SHP77 treated with DMSO at 0.1 percent for 48 hours (cell line): Measurements from ENCODE around the gene RAPGEF4.
"Not testable (repeated sequence)": the region's sequence is repeated elsewhere in the genome, so short reads cannot be mapped to it uniquely, and the experiment has no call there.

Experiments used
- DNase-seq: peaks from one replicate; lab custom pipeline; 2025; lab: John Stamatoyannopoulos, UW

RAPGEF4 gene

DNA sequence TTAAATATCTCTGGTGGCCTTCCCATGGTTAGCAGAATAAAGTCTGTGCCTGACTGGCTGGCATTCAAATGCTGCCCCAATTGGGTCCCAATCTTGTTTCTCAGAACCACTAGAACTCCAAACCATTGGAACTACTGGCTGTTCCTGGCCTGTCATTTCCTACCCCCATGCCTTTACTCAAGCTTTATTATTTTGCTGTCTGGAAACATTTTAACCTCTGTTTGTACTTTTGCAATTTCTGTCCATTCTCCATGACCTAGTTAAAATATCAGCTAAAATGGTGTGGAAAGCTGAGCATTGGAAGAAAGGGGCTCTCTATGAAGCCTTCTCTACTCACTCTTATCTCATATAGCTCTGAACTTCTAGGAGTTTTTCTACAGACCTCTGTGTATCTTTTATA, 38.7 kb downstream of the RAPGEF4 start:
- no peak for DNase-seq

DNA sequence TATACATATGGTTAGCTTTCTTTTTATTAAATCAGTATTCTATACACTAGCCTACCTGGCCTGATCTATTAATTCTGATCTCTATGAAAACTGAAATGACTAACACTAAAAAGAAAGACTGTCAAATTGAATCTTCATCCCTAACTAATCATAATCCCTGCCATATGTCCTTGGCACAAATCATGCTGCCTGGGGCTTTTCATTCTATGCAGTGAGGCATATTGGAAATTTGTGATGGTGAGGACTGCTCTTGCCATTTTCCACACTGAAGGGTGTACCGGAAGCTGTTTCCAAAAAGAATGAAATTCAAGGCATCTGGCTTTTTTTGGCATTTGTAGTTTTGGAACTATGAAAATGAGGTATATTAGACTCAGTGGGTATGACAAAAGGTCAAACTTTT, 39.7 kb downstream of the RAPGEF4 start:
- no peak for DNase-seq

GRCh38 chr2:172777431-172777830, 41.8 kb downstream of the RAPGEF4 start:
- DNase-seq = no peak

GRCh38 chr2:172782506-172783164, 47.0 kb downstream of the RAPGEF4 start:
- DNase-seq = no peak

- no peak for DNase-seq
Measured at GRCh38 chr2:172783165-172783898, 47.7 kb downstream of the RAPGEF4 start.

GRCh38 chr2:172788871-172789270, 53.2 kb downstream of the RAPGEF4 start:
- DNase-seq = no peak

DNA sequence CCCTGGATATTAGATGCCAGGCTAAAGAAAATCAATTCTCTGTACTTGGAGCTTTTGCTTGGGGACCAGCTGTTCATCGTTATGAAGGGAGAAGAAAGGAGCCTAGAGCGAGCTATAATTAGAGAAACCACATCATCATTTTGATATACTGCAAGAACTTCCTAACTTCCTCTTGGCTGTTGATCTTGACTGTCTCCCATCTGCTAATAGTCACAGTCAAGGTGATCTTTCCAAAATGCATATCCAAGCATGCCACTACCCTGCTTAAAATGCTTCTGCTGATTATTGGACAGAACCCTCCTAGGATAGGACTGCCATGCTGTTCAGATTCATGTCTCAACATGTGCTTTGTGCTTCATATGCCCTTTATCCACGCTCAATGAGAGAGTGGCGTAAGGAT, 54.8 kb downstream of the RAPGEF4 start:
- no peak for DNase-seq

DNA sequence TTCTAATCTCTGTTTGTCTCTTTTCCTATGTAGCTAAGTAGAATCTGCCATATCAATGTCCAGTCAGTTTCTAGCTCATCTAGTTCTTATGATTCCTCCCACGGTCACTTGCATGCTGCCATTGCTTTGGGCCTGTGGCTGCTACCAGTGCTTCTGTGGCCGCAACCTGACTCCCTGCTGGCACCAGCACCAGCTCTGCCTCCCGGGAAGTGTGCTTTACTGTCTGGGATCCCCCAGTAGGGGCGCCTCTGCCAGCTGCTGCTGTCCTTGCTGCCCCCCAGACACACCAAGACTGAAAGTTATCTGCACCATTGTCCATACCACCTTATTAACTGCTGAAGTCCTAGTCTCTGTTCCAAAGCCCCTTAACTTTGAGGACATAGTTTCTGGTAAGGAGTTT, 56.3 kb downstream of the RAPGEF4 start:
- no peak for DNase-seq

- no peak for DNase-seq
Measured at GRCh38 chr2:172792711-172793110, 57.1 kb downstream of the RAPGEF4 start.

DNA sequence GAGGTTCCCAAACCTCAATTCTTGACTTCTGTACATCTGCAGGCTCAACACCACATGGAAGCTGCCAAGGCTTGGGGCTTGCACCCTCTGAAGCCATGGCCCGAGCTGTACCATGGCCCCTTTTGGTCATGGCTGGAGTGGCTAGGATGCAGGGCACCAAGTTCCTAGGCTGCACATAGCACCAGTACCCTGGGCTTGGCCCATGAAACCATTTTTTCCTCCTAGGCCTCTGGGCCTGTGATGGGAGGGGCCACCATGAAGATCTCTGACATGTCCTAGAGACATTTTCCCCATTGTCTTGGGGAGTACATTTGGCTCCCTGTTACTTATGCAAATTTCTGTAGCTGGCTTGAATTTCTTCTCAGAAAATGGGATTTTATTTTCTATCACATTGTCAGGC, 67.7 kb downstream of the RAPGEF4 start:
- DNase-seq = not testable (repeated sequence)

DNA sequence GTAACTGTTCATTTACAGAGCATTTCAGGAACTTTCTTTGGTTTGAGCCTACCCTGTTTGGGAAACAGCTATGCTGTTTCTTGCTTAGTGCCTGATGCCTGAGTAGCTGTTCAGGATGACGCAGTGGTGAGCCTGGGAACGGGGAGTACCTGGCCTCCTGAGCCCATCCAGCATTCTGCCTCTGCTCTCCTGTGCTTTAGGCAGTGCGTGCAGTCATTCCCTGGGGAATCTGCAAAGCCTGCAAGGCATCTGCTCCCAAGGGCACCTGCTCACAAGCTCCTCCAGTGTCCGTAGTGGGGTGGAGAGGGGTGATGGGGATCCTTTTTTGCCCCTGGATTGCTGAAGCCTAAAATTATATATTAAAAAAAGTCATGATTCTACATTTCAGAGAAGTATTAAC, 68.8 kb downstream of the RAPGEF4 start:
- DNase-seq = no peak

DNA sequence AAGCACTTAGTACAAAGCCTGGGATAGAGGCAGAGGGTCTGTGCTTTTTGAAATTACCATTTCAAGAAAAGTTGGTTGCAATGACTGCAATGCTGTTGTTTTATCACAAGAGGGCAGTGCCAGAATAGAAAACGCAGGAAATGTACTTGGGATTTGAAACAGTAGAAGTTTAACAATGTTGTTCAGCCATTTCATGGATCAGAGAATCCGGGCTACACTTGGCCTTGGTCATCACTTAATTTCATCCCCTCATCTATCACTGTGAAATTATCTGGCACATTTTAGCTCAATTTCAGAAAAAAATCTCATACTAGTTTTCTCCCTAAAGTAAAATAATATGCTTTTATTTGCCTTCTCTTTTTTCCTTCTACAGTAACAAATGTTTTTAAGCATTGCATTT, 70.8 kb downstream of the RAPGEF4 start:
- DNase-seq = peak; percentile 1

DNA sequence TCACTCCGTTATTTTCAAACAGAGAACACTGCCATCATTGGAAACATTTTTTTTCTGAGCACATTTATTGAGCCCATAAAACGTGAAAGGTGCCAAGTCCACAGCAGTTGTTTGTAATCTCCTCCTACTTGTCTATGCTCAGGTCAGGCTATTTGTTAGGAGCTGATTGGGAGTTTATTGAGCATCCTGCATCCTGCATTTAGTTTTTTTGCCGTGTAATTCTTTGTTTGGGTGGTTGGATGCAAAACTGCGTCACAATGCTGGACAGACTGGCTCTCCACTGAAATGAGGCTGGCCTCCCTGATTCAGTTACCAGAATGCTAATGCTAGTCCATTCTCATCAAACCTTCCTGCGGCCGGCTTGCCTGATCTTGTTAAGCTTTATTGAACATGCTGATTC, 71.4 kb downstream of the RAPGEF4 start:
- no peak for DNase-seq

DNA sequence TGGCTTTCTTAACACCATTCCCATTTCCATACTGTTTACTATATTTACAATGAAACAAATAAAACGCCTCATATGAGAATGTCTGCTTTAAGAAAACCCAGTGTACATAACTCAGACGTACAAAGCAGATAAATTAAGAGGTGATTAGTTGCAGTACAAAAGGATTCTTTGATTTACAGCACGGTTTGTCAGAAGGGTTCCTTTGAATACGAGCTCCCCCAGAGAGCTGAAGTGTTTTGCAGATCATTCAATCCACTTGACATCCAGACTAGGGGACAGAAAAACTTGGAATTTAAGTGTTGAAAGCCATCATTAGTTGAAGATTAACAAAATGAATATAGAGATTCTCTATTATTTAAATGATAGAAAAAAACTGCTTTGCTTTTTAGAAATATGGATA, 72.5 kb downstream of the RAPGEF4 start:
- DNase-seq = no peak

DNA sequence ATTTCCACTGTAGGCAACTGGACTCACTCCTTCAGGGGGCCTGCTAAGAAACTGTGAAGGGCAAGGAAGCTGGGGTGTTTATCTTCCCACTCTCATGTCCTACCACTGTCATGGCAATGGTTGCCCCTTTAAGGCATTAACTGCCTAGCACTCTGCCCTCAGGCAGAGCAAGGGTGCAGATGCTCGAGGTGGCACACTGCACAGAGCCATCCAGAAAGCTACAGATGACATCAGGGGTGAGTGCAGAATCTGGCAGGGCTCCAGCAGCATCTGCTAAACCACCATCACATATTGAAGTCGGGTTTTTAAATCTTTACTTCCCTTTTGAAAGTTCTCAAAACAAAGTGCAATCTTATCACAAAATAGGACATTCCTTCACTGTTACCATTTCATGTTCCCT, 75.4 kb downstream of the RAPGEF4 start:
- no peak for DNase-seq

- DNase-seq = no peak
Measured at GRCh38 chr2:172812158-172812744, 76.6 kb downstream of the RAPGEF4 start.

GRCh38 chr2:172813314-172813888, 77.8 kb downstream of the RAPGEF4 start:
- DNase-seq = no peak

GRCh38 chr2:172817411-172817810, 81.8 kb downstream of the RAPGEF4 start:
- no peak for DNase-seq

DNA sequence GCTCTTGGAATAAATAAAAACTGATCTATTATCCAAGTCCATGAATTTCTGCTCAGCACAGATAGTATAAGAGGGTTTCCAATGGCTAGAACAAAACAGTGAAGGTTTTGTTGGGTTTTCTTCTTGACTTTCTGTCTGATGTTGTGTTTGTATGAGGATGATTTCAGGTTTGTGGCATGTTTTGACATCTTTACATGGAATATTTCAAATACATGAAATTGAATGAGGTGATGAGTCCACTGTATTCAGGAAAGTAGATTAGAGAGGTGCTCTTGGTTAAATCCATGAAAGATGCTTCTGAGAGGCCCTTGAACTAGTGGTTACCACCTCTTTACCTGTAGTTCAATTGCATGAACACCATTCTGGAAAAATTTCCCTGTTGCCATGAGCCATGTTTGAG, 84.3 kb downstream of the RAPGEF4 start:
- DNase-seq = no peak

DNA sequence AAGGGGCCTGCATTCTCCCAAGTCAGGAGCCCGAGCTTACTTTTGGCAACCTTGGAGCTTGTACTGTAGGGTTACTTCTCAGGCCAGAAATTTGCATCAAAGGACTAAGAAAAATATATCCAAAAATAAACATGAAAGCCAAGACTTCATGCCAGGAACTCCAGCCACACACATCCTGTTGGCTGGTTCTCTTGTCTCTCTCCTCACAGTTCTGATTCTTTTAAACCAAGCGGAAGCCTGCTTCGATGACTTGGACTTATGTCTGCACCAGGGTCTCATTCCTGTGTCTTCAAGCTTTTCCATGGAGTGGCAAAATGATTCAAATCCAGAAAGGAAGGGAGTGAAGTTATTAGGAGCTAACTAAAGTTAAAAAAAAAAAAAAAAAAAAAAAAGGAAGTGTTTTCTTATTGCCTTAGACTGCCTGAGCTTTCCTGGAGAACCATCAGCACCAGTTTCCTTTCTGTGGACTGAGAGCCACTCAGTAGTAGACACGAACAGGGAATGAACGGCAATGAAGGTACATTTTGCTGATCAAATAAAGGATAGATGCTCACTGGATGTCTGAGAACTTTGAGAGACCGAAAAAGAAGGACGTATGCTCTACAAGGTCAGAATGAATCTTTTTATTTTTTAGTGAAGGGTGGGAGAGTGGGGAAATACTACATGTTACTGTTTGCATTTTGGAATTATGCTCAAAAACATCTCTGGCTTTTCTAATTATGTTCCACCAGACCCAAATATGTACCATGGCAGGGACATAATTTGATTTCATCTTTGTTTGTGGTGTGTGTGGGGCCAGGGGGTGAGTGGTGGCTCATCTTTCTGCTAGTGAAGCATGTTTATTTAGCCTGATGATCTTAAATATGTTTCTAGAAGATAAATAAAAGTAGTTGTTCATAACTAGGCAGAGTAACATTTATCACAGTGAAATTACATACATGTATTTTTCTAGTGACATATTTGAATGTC, 86.0 kb downstream of the RAPGEF4 start:
- DNase-seq = no peak

- no peak for DNase-seq
Measured at GRCh38 chr2:172822585-172822984, 86.9 kb downstream of the RAPGEF4 start.

- no peak for DNase-seq
Measured at GRCh38 chr2:172823261-172823850, 87.7 kb downstream of the RAPGEF4 start.
